ENCODE measurements around the gene APBB2.
A peak's percentile ranks its signal among the peaks of the same experiment; 100 is the strongest.

The APBB2 gene

GRCh38 chr4:41197495-41197894 is 16.8 kb downstream of the APBB2 start:
- no peak for TF ChIP-seq POLR2AphosphoS5 (IDR thresholded peaks at IDR 0.05; ENCODE audit: borderline replicate concordance, low read depth, low read length)
- no peak for TF ChIP-seq FOXP2 (optimal IDR thresholded peaks at IDR 0.05; ENCODE audit: control extremely low read depth, extremely low read length, insufficient read depth)
- no peak for TF ChIP-seq EZH2 (IDR thresholded peaks at IDR 0.05)
- Histone ChIP-seq H3K27ac (no peak overlapping the region), H3K9me3 (ENCODE audit: low read depth, low read length) (no peaks in the 10 kb centered on the region), H3K36me3 (ENCODE audit: insufficient read depth, low read length) (no peaks in the 10 kb centered on the region), H3K4me3 (no peak overlapping the region), H3K9ac (ENCODE audit: insufficient read length) (no peak overlapping the region)
- DNase-seq (ENCODE audit: low read depth, low spot score), result no peak

- Histone ChIP-seq H3K9me3 (ENCODE audit: low read depth, low read length) (no peaks in the 10 kb centered on the region), H3K9ac (ENCODE audit: insufficient read length) (no peak overlapping the region), H3K36me3 (ENCODE audit: insufficient read depth, low read length) (no peaks in the 10 kb centered on the region), H3K27ac (no peak overlapping the region), H3K4me3 (no peak overlapping the region)
- TF ChIP-seq FOXP2 (optimal IDR thresholded peaks at IDR 0.05; ENCODE audit: control extremely low read depth, extremely low read length, insufficient read depth) (no peak), POLR2AphosphoS5 (IDR thresholded peaks at IDR 0.05; ENCODE audit: borderline replicate concordance, low read depth, low read length) (no peak), EZH2 (IDR thresholded peaks at IDR 0.05) (no peak)
- DNase-seq (ENCODE audit: low read depth, low spot score), result no peak
Observed at GRCh38 chr4:41196633-41197332, 17.6 kb downstream of the APBB2 start.

- no peak overlapping the region for H3K27ac ChIP-seq
- DNase-seq (ENCODE audit: low read depth, low spot score), result no peak
- TF ChIP-seq EZH2 (IDR thresholded peaks at IDR 0.05) (no peak), FOXP2 (optimal IDR thresholded peaks at IDR 0.05; ENCODE audit: control extremely low read depth, extremely low read length, insufficient read depth) (no peak), POLR2AphosphoS5 (IDR thresholded peaks at IDR 0.05; ENCODE audit: borderline replicate concordance, low read depth, low read length) (no peak)
- H3K36me3 ChIP-seq (ENCODE audit: insufficient read depth, low read length), result no peaks in the 10 kb centered on the region
- no peaks in the 10 kb centered on the region for H3K9me3 ChIP-seq (ENCODE audit: low read depth, low read length)
- no peak overlapping the region for H3K9ac ChIP-seq (ENCODE audit: insufficient read length)
- no peak overlapping the region for H3K4me3 ChIP-seq
Observed at GRCh38 chr4:41192136-41192535, 22.2 kb downstream of the APBB2 start.

GRCh38 chr4:41189666-41190065 is 24.7 kb downstream of the APBB2 start:
- H3K36me3 ChIP-seq (ENCODE audit: insufficient read depth, low read length), result no peaks in the 10 kb centered on the region

GRCh38 chr4:41189076-41189475 is 25.3 kb downstream of the APBB2 start:
- Histone ChIP-seq H3K9me3 (ENCODE audit: low read depth, low read length) (no peaks in the 10 kb centered on the region), H3K36me3 (ENCODE audit: insufficient read depth, low read length) (no peaks in the 10 kb centered on the region), H3K9ac (ENCODE audit: insufficient read length) (no peak overlapping the region), H3K4me3 (no peak overlapping the region), H3K27ac (no peak overlapping the region)
- TF ChIP-seq POLR2AphosphoS5 (IDR thresholded peaks at IDR 0.05; ENCODE audit: borderline replicate concordance, low read depth, low read length) (no peak), EZH2 (IDR thresholded peaks at IDR 0.05) (no peak), FOXP2 (optimal IDR thresholded peaks at IDR 0.05; ENCODE audit: control extremely low read depth, extremely low read length, insufficient read depth) (no peak)
- no peak for DNase-seq (ENCODE audit: low read depth, low spot score)

More at GRCh38 chr4:41189666-41190065, 24.7 kb downstream of the APBB2 start:
- H3K9me3 ChIP-seq (ENCODE audit: low read depth, low read length), result no peaks in the 10 kb centered on the region
- H3K27ac ChIP-seq, result no peak overlapping the region
- no peak overlapping the region for H3K4me3 ChIP-seq
- DNase-seq (ENCODE audit: low read depth, low spot score), result no peak
- no peak for TF ChIP-seq FOXP2 (optimal IDR thresholded peaks at IDR 0.05; ENCODE audit: control extremely low read depth, extremely low read length, insufficient read depth)
- no peak for TF ChIP-seq EZH2 (IDR thresholded peaks at IDR 0.05)
- no peak for TF ChIP-seq POLR2AphosphoS5 (IDR thresholded peaks at IDR 0.05; ENCODE audit: borderline replicate concordance, low read depth, low read length)
- H3K9ac ChIP-seq (ENCODE audit: insufficient read length), result no peak overlapping the region

- H3K27ac ChIP-seq, result no peak overlapping the region
- no peaks in the 10 kb centered on the region for H3K9me3 ChIP-seq (ENCODE audit: low read depth, low read length)
- H3K36me3 ChIP-seq (ENCODE audit: insufficient read depth, low read length), result no peaks in the 10 kb centered on the region
- H3K4me3 ChIP-seq, result 0 out of 2 replicates have a peak overlapping the region, but pooled peaks have one; percentile 26
- H3K9ac ChIP-seq (ENCODE audit: insufficient read length), result no peak overlapping the region
- TF ChIP-seq POLR2AphosphoS5 (IDR thresholded peaks at IDR 0.05; ENCODE audit: borderline replicate concordance, low read depth, low read length), result no peak
- no peak for TF ChIP-seq EZH2 (IDR thresholded peaks at IDR 0.05)
- TF ChIP-seq FOXP2 (optimal IDR thresholded peaks at IDR 0.05; ENCODE audit: control extremely low read depth, extremely low read length, insufficient read depth), result no peak
- no peak for DNase-seq (ENCODE audit: low read depth, low spot score)
Observed at GRCh38 chr4:41185614-41186592, 28.4 kb downstream of the APBB2 start.

- Histone ChIP-seq H3K27ac (no peak overlapping the region), H3K4me3 (no peak overlapping the region), H3K9me3 (ENCODE audit: low read depth, low read length) (no peaks in the 10 kb centered on the region), H3K9ac (ENCODE audit: insufficient read length) (no peak overlapping the region), H3K36me3 (ENCODE audit: insufficient read depth, low read length) (no peaks in the 10 kb centered on the region)
- no peak for DNase-seq (ENCODE audit: low read depth, low spot score)
- TF ChIP-seq EZH2 (IDR thresholded peaks at IDR 0.05) (no peak), POLR2AphosphoS5 (IDR thresholded peaks at IDR 0.05; ENCODE audit: borderline replicate concordance, low read depth, low read length) (no peak), FOXP2 (optimal IDR thresholded peaks at IDR 0.05; ENCODE audit: control extremely low read depth, extremely low read length, insufficient read depth) (no peak)
Observed at GRCh38 chr4:41184009-41184408, 30.3 kb downstream of the APBB2 start.

GRCh38 chr4:41183021-41183553 is 31.3 kb downstream of the APBB2 start:
- Histone ChIP-seq H3K9me3 (ENCODE audit: low read depth, low read length) (no peaks in the 10 kb centered on the region), H3K36me3 (ENCODE audit: insufficient read depth, low read length) (no peaks in the 10 kb centered on the region), H3K4me3 (no peak overlapping the region), H3K9ac (ENCODE audit: insufficient read length) (no peak overlapping the region), H3K27ac (no peak overlapping the region)
- no peak for TF ChIP-seq POLR2AphosphoS5 (IDR thresholded peaks at IDR 0.05; ENCODE audit: borderline replicate concordance, low read depth, low read length)
- TF ChIP-seq FOXP2 (optimal IDR thresholded peaks at IDR 0.05; ENCODE audit: control extremely low read depth, extremely low read length, insufficient read depth), result no peak
- no peak for TF ChIP-seq EZH2 (IDR thresholded peaks at IDR 0.05)
- DNase-seq (ENCODE audit: low read depth, low spot score), result no peak
